SW480 (cell line): ENCODE results near the gene DOCK10.
"Not testable (repeated sequence)": the region's sequence is repeated elsewhere in the genome, so short reads cannot be mapped to it uniquely, and the experiment has no call there.

Experiments
- DNase-seq: peaks from one replicate; pipeline ENCODE4 v3.0.0-alpha.2; 2016; ENCODE audit warnings: low spot score

The DOCK10 gene

DNA sequence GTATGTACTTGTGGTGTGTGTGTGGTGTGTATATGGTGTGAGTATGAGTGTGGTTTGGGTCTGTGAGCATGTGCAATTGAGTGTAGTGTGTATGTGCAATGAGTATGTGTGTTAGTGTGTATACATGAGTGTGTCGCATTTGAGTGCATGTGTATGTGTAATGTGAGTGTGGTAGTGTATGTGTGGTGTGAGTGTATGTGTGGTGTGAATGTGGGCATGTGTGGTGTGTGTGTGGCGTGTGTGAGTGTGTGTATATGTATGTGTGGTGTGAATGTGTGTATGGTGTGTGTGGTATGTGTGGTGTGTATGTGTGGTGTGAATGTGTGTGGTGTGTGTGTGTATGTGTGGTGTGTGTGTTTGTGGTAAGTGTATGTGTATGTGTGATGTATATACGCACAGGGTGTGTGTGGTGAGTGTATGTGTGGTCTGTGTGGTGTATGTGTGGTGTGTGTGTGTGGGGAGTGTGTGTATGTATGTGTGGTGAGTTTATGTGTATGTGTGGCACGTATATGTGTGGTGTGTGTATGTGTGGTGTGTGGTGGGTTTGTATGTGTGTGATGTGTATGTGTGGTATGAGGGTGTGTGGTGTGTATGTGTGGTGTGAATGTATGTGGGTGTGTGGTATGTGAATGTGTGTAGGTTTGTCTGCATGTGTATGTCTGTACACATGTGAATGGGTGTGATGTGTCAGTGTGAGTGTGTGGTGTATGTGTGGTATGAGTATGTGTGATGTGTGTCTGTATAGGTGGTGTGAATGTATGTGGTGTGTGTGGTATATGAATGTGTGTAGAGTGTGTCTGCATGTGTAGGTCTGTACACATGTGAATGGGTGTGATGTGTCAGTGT lies 123.4 kb downstream of the DOCK10 start:
- DNase-seq: no peak

DNA sequence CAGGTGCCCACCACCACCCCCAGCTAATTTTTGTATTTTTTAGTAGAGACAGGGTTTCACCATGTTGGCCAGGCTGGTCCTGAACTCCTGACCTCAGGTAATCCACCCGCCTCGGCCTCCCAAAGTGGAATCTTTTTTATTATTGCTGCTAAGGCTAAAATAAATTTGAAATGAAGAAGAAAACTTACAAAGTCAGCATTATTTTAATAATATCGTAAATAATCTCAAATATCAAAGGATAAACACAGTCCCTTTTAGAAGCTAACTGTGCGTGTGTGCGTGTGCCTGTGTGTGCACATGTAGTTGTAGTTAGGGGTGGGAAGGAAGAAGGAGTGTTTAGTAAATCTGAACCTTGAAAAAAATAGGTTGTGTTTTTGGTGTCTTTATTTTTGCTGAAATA lies 125.0 kb downstream of the DOCK10 start:
- DNase-seq: not testable (repeated sequence)

DNA sequence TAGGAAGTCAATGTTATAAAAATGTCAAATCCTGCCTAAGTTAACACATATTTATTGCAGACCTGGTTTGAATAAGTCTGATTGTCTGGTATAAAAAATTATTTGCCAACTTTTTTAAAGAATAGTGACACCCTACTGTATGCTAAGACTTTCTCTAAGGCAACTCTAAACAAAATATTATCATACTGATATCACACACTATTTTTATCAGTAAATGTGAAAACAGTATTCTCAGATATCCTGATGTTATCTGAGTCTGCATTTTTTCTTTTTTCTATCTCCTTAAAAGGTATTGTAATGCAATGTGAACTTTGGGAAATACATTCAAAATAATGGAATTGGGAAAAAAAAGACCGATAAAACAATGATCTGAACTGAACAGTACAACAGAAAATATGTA lies 127.1 kb downstream of the DOCK10 start:
- DNase-seq: no peak

DNA sequence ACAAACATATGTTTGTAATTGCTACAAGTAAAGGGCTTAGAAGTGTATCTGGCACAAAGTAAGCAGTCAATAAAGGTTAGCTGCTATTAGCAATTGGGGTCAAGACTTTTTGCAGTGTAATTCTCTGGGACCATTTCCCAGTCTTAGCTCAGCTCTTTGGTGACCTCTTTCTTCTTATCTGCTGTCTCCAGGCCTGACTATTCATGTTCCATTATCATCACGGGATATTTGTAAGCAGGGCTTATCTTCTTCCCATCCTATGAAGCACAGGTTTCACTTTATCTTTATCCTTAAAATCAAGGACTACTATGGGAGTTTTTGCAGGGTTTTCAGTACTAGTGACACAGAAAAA lies 131.7 kb downstream of the DOCK10 start:
- DNase-seq: no peak

GRCh38 chr2:224909885-224910573 lies 132.2 kb downstream of the DOCK10 start:
- DNase-seq: no peak

GRCh38 chr2:224908818-224909217 lies 133.4 kb downstream of the DOCK10 start:
- no peak for DNase-seq

DNA sequence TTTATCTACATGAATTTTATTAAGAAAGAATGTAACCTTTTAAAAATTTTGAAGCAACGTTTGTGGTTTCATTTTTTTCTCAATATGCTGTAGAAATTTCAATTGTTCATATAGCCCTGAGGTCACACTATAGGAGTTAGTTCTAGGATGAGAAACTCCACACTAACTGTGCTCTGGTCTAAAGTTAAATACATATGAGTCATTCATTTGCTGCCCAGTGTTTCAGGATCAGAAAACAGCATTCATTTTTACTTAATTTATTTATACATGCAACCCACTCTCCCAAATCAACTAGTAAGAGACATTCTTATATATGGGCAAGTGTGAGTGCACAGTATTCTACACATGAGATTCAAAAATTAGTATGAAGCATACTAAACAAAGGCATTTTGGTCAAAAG lies 137.9 kb downstream of the DOCK10 start:
- DNase-seq: no peak

DNA sequence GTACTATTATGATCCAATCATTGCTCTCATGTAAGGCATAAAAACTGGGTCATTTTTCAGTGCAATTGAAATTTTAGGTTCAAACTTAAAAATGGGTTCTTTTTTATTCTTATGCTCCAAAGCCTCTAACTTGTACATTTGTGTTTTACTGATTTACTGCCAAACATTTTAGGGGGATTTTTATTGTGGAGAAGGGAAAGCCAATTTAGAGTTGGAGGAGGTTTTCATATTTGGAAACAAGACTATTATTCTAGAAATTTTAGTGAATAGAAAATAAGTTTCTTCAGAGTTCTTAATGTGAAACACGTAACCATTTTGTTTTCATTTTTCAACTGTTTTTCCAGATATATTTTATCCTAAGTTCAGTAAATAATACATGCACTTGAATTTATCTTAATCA lies 138.6 kb downstream of the DOCK10 start:
- no peak for DNase-seq

DNA sequence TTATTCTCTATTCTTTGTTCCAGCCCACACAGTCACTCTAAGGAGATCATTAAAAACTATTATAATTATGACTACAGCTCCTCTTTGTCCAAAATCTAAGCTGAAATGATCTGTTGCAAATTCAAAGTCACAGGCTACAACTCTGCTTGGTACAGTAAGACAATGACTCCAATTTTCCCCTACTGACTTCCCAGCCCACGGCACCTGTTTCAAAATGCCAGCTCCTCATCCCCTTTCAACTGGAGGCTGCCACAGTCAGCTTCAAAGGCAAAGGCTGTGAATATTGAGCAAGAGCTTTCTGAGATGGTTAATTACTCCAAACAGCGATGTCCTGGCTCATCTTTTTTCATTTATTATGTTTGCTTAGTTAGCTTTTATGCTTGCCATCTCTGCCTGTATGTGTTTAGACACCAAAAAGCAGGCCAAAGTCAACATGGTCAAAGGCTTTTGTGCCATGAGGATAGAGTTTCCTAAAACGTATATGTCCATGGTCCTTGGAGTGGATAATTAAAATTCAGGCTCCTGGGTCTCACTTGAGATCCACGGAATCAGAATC lies 141.1 kb downstream of the DOCK10 start:
- peak; percentile 2 for DNase-seq

DNA sequence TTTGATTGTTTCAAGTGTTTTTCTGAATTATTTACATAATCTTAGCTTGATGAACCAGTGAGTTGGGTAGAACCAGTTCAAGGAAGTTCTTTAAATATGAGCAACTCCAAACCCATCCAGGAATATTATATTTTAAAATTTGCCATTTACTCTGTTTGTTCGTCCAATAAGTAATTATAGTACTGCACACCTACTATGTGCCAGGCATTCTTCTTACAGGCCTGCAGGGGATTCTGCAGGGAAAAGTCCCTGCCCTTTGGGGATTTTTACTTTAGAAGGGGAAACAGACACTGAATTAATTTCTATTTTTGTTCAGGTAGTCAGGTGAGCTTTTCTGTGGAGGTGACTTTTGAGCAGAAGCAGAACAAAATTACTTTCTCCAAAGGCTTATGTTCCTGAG lies 146.9 kb downstream of the DOCK10 start:
- no peak for DNase-seq

DNA sequence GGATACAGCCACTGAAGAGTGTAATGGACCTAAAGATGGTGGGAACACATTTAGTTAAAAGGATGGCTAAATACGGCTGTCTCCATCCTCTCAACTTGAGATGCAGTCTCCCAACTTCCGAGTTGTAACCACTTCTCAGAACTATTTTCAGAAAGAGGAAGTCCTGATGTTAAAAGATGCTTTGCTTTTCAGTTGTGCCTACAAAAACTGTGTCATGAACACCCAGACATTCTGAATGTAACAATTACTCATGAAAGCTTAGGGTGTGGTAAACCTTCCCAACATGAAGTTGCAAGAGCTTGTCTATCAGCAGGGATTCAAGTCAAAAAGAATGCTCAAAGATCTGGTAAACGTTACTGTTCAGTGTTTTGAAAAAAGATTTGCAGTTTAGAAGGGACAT lies 147.9 kb downstream of the DOCK10 start:
- DNase-seq: no peak

- DNase-seq: no peak
Measured at GRCh38 chr2:224893848-224894247, 148.4 kb downstream of the DOCK10 start.

- no peak for DNase-seq
Measured at GRCh38 chr2:224892574-224893204, 149.6 kb downstream of the DOCK10 start.

GRCh38 chr2:224890372-224890771 lies 151.9 kb downstream of the DOCK10 start:
- DNase-seq: no peak

DNA sequence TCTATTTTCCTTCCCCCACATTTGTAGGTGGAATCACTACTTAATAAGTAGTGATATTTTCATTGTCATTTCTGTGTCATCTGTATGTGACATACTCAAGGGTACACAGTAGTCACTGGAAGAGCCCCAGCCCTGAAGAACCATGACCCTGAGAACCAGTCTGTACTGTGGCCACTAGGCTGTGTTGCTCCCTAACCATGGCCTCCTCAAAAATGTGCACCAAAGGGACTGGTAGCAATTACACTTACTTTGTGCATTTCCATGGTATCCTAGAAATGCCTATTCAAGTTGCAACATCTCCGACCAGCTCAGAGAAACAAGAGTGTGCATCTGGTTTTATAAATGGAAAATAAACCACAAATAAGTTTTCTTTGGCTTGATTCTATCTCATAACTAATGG lies 155.1 kb downstream of the DOCK10 start:
- DNase-seq: no peak

GRCh38 chr2:224885836-224886547 lies 156.3 kb downstream of the DOCK10 start:
- DNase-seq: no peak

DNA sequence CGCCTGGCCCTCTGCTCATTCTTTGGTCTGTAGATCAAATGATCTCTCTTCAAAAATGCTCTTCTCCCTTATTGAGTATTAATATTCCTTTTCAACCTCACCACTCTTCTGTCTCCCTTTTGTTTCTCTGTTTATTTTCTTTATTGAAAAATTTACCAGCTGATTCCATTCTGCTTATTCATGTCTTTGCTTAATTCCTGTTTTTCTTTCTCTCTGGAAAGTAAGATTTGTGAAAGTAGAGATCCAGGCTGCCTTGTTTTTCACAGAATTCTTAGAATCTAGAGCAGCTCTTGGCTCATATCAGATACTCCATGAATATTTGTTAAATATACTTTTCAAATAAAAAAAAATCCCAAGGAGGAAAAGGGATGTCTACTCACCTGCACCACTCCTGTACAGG lies 157.0 kb downstream of the DOCK10 start:
- DNase-seq: no peak

DNA sequence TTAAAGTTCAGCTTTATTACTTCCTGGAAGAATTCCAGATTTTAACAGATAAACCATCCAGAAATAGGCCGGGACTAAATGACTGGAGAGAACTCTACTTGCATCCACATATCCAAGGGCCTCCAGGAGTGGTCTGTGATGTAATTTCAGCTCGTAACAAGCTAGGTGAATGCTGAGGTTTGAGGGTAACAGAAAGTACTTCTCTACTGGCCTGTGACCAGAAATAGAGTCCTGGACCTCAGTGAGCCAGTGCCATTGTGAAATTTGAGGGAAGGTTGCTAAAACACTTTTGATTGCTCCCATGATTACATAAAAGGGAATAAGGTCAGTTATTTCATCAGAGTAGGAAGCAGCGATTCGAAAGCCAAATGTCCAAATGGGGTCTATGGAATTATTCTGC lies 158.1 kb downstream of the DOCK10 start:
- no peak for DNase-seq

- no peak for DNase-seq
Measured at GRCh38 chr2:224883700-224884099, 158.6 kb downstream of the DOCK10 start.

DNA sequence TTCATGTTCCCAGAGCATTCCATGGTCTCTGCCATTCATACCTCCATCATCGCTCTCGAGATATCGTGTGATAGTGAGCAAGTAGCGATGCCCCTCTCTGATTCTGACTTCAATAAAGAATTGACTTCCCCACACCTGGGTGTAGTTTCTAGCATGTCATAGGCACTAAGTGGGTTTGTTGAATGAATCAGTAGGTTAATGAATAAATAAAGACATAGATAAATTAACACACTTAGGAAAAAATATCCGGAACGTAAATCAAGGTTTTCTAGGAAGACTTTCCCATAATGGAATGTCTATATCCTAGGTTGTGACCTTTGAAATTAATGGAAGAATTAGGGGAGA lies 159.1 kb downstream of the DOCK10 start:
- DNase-seq: no peak

GRCh38 chr2:224882291-224883171 lies 159.7 kb downstream of the DOCK10 start:
- DNase-seq: no peak
